ENCODE results near the gene SNAP25.

- TF ChIP-seq CTCF (IDR thresholded peaks at IDR 0.05) = no peak
- TF ChIP-seq POLR2A (IDR thresholded peaks at IDR 0.05) = no peak
Measured at GRCh38 chr20:10225439-10226060, 6.9 kb downstream of the SNAP25 start.
